Stimulated activated CD4-positive, alpha-beta T cell treated with anti-CD3 and anti-CD28 coated beads, Interleukin-12 subunit alpha, Interleukin-12 subunit beta, amount 100 ng/mL, for 4 hours (primary cell): ENCODE results near the gene PSTPIP2.
"Not testable (repeated sequence)": the region's sequence is repeated elsewhere in the genome, so short reads cannot be mapped to it uniquely, and the experiment has no call there.

Source experiments
- DNase-seq: peaks from one replicate; pipeline ENCODE4 v3.0.0-alpha.2; 2020

The PSTPIP2 gene

GRCh38 chr18:46035696-46036680, 36.1 kb downstream of the PSTPIP2 start:
- DNase-seq = no peak

DNA sequence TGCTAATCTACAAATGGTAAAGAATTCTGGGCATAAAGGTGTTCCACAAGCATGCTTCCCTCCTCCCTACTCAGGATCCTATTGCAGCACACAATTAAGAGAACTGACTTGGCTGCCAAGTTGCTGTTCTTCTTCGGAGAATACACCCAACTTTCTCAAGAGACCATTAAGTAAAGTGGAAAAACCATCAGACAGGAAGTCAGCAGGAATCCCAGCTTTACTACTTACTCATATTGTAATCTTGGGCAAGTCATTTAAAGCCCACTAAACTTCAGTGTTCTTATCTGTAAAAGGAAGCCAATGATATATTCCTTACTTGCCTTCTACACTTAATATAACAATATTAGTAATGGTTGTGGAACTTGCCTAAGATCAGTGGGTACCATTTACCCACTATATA, 37.8 kb downstream of the PSTPIP2 start:
- no peak for DNase-seq

- DNase-seq = no peak
These were observed 40.3 kb downstream of the PSTPIP2 start for GRCh38 chr18:46031741-46032140.

- DNase-seq = no peak
These were observed 43.5 kb downstream of the PSTPIP2 start for GRCh38 chr18:46028536-46028891.

- DNase-seq = no peak
These were observed 52.1 kb downstream of the PSTPIP2 start for GRCh38 chr18:46019936-46020335.

DNA sequence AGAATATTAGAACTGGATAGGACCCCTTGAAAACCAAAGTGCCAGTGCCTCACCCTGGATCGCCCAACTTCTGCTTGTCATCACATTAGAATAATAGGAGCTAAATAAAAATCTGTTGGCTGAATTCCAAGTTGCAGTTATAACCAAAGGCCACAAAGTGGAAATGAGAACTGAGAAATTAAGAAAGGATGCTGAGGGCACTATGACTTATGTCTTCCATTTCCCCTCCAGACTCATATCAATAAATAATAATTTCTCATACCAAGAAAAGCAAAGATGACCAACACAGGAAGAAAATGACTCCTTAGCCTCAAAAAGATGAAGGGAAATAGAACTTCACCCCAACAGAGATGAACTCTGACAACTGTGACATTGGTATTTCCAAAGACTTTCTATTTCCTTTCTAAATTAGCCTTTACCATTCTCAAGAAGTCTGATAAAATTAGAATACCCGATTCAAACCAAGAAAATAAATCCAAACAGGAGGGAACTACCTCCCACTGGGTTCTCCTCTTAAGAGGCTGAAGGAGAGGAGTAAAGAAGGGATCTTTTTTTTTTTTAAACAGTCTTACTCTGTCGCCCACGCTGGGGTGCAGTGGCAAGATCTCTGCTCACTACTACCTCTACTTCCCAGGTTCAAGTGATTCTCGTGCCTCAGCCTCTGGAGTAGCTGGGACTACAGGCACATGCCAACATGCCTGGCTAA, 58.4 kb downstream of the PSTPIP2 start:
- DNase-seq = no peak

- DNase-seq = no peak
These were observed 61.4 kb downstream of the PSTPIP2 start for GRCh38 chr18:46010676-46011075.

- DNase-seq = no peak
These were observed 62.0 kb downstream of the PSTPIP2 start for GRCh38 chr18:46010050-46010449.

DNA sequence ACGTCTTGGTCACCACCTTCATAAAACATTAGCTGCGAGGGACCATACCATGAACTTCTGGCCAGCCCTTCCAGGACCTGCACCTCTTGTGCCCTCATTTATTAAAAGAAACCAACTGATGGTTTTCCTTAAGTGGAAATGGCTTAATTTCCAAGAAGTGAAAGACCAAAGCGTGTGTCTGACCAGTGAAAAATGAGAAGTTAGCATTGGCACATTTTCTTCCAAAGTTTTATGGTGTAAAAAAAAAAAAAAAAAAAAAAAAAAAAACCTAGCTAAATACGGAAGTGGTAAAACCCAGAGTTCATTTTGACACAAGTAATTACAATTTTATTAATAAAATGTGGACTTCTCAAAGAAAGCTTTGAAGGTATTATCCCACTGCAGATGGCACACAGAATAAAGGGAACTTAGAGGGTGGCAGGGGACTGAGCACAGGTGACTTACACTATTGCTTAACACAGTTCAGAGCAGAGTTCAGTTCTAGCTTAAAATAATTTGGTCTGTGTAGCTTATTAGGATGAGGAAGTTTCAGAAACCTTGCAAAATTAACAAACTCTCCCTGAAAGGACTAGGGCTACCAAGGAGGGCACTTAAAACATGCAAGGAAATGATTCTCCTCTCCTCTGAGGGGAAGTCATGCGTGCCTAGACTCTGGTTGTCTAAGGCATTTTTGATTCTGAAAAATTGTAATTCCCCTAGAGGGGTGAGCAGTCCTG, 62.8 kb downstream of the PSTPIP2 start:
- no peak for DNase-seq

DNA sequence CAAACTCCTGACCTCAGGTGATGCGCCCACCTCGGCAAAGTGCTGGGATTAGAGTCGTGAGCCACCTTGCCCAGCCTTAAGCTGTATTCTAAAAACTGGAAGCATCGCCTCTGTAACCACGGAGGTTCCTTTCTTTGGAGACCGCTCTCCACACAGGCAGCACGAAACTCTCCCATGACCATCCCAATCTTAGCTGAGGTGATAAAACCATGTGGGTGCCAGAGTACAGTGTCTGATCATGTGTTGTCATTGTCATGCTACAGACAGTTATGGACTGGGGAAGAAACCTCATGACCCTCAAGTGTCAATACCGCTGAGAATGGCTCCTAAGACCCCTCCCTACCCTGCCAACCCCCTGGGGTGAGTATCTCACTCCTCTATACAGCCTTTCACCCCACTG, 63.5 kb downstream of the PSTPIP2 start:
- DNase-seq = no peak

DNA sequence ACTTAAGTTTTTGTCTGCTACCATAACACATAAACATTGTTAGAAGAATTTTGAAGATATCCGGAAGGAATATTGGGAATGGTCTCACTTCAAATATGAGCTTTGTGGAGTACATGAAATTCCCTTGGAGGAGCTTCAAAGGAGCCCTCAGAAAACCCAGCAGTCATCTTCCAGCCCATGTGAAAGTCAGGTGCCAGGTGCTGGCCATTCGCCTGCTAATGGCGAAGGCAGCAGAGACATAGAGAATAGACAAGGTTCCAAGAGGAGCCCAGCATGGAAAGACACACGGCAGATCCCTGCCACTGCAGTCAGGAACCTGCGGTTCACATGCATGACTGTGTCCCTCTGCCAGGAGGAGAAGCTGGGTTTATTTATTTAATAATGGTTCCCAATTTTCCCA, 64.9 kb downstream of the PSTPIP2 start:
- no peak for DNase-seq

GRCh38 chr18:46002934-46003333, 69.1 kb downstream of the PSTPIP2 start:
- no peak for DNase-seq

- no peak for DNase-seq
These were observed 70.2 kb downstream of the PSTPIP2 start for GRCh38 chr18:46001892-46002291.

DNA sequence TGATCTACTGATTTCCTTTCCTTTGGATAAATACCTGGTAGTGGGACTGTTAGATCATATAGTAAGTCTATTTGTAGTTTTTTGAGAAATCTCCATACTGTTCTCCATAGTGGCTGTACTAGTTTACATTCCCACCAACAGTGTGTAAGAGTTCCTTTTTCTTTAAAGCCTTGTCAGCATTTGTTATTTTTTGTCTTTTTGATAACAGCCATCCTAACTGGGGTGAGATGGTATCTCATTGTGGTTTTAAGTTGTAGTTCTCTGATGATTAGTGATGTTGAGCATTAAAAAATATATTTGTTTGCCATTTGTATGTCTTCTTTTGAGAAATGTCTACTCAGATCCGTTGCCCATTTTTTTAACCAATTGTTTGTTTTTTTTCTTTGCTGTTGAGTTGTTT, 71.0 kb downstream of the PSTPIP2 start:
- DNase-seq = no peak

- no peak for DNase-seq
These were observed 72.5 kb downstream of the PSTPIP2 start for GRCh38 chr18:45999536-45999935.

DNA sequence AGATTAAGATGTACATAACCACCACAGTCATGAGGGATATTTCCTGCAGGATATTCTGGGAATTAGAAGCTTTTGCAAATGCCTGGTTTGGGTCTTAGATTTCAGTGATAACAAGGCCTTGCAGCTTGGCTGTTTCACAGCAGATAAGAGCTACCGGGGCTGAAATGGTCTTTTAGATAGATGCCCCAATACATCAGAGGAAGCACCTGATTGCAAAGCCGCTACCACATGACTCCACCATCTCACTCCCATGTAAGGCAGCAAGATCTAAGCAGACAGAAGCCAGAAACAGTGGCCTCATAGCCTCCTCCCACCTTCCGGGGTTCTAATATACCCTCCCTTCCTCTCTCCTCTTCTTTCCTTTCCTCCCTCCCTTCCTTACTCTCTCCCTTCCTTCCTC, 73.8 kb downstream of the PSTPIP2 start:
- DNase-seq = no peak

DNA sequence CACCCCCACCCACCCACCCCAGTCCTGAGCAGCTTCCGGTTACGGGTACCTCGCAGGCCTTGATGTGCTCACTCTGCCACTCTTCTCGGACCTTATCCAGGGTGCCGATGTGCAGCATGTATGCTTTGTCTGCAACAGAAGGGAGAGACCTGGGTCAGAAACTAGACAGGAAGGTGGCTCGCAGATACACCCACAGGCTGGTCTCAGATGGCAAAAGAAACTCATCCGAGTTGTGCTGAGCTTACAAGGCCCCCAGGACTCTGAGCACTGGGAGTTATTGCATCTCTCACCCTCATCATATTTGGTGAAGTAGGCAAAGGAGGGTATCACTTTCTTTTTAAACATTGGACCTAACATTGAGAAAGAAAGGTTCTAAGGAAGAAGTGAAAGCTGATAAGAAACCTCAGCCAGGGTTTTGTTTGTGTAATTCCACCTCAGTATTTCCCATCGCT, 74.3 kb downstream of the PSTPIP2 start:
- peak; percentile 9 for DNase-seq

DNA sequence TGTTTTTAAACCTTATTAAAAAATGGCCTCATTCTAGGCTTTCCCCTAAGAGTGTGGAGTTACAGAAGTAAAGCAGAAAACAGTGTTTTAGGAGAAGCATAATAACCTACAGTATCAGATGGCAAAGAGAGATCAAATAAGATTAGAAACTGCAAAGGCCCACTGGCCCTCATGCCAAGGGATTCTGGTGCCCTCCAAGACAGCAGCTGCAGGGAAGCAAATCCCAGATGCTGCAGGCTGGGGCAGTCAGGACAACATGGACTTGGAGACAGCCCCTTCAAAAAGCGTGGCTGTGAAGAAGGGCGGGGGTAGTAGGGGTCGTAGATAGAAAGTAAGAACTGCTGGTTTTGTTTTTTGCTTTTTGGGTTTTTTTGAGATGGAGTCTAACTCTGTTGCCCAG, 76.6 kb downstream of the PSTPIP2 start:
- no peak for DNase-seq

GRCh38 chr18:45993438-45993837, 78.6 kb downstream of the PSTPIP2 start:
- DNase-seq = no peak

GRCh38 chr18:45992527-45992926, 79.5 kb downstream of the PSTPIP2 start:
- DNase-seq = not testable (repeated sequence)

DNA sequence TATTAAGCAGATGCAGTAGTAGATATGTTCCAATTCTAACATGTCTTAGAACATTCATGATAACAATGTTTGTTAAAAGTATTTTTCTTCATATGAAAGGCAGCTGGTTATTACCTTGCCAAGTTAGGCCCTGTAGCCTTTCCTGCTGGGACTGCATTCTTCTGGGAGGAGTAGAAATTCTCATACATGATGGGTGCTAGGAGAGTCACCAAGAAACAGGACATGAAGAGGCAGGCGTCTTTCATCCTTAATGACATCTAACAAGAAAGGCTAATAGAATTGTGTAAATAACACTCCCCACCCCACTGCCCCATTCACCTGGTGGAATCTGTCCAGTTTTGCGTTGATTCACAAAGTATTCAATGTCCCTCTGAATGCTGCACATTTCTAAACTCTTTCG, 80.3 kb downstream of the PSTPIP2 start:
- no peak for DNase-seq

GRCh38 chr18:45984546-45985235, 87.4 kb downstream of the PSTPIP2 start:
- no peak for DNase-seq

DNA sequence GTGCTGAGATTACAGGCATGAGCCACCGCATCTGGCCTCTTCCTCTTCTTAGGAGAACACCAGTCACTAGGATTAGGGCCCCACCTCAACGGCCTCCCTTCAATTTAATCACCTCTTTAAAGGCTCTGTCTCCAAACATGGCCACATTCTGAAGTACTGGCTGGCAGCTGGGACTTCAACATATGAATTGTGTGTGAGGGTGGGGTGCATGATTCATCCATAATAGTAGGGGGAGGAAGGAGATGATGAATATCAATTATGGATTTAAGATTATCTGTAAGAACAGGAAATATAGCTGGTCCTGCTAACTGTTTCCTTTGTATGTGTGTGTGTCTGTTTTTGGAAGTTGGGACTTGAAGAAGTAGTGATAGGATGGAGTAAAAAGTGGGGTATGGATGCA, 90.2 kb downstream of the PSTPIP2 start:
- no peak for DNase-seq
